GM18909 (cell line): ENCODE results near the gene PKP4.
"Not testable (repeated sequence)": the region's sequence is repeated elsewhere in the genome, so short reads cannot be mapped to it uniquely, and the experiment has no call there.

ENCODE experiments used
- ATAC-seq: cut with Tn5 transposase; IDR thresholded peaks from one replicate; pipeline ENCODE4 v1.9.1; 2021; ENCODE audit warnings: mild to moderate bottlenecking; ENCODE audit not compliant: unreplicated experiment, poor library complexity

PKP4 gene

GRCh38 chr2:158467248-158467647 is 10.5 kb downstream of the PKP4 start:
- no peak for ATAC-seq

- not testable (repeated sequence) for ATAC-seq
Observed at GRCh38 chr2:158472829-158473228, 16.1 kb downstream of the PKP4 start.

DNA sequence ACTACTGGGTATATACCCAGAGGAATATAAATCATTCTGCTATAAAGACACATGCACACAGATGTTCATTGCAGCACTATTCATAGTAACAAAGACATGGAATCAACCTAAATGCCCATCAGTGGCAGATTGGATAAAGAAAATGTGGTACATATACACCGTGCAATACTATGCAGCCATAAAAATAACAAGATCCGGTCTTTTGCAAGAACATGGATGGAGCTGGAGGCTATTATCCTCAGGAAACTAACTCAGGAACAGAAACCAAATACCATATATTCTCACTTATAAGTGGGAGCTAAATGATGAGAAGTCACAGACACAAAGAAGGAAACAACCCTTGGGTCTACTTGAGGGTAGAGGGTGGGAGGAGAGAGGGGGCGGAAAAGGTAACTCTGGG is 16.5 kb downstream of the PKP4 start:
- ATAC-seq, result not testable (repeated sequence)

GRCh38 chr2:158473719-158474392 is 17.1 kb downstream of the PKP4 start:
- no peak for ATAC-seq

- not testable (repeated sequence) for ATAC-seq
Observed at GRCh38 chr2:158474526-158475011, 17.8 kb downstream of the PKP4 start.

- ATAC-seq, result no peak
Observed at GRCh38 chr2:158477202-158477601, 20.4 kb downstream of the PKP4 start.

- ATAC-seq, result no peak
Observed at GRCh38 chr2:158478237-158478636, 21.5 kb downstream of the PKP4 start.

DNA sequence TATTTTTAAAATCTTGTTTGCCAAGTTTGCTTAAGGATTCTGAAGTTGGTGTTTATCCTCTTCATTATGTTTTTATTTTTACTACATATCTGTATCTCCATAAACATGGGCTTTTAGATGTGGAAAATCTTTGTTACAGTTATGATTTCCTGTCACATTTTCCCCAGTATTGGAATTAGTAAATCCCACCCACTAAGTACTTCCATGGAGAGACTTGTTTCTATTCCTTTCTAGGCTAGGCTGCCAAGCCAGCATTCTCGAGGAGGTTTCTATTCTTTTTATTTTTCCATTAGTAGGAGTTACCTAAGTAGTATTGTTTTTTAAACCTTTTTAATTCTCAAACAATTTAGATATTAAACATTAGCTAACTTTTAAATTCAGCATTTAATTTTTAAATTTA is 22.1 kb downstream of the PKP4 start:
- ATAC-seq, result no peak

DNA sequence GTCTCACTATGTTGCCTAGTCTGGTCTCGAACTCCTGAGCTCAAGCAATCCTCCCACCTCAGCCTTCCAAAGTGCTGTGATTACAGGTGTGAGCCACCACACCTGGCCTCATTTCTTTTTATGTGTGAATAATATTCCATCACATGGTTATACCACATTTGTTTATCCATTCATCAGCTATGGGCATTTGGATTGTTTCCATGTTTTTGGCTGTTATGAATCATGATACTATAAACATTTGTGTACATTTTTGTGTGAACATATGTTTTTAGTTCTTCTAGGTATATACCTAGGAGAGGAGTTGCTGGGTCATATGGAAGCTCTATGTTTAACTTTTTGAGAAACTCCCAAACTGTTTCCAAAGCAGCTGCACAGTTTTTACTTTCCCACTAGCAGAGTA is 24.4 kb downstream of the PKP4 start:
- no peak for ATAC-seq

DNA sequence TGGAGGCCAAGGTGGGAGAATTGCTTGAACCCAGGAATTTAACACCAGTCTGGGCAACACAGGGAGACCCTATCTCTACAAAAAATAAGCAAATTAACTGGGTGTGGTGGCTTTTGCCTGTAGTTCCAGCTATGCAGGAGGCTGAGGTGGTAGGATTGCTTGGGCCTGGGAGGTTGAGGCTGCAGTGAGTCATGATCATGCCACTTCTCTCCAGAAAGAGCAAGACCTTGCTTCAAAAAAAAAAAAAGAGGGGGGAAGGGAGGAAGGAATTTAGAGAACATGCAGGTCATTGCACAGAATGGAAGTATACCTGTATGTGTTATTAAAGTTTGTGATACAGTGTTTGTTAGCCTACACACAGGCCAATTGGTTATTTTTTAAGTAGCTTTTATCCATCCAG is 25.8 kb downstream of the PKP4 start:
- no peak for ATAC-seq

DNA sequence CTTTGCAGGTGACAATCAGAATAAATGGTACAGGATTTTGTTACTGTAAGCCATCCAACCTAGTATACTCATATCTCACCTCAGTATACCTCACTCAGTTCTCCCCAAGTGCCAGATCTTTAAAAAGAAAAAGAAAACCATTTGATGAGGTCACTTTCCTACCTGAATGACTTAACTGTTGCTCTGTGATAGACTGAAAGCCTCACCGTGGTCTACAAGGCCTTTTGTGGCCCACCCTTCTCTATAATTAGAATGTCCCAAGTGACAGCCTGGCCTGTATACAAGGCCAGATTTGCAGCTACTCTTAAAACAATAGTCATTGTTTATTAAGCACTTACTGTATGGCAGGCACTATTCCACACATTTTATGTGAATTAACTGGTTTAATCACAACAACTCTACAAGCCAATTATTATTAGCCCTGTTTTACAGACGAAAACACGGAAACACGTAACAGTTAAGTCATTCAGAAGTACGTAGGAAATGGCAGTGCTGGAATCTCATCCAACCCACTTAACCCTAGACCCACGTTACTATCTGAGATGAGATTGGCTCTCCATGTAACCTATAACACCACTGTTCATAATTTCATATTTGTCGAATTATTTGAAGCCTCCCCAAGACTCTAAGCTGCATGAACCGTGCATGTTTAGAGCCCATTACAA is 28.3 kb downstream of the PKP4 start:
- no peak for ATAC-seq

- ATAC-seq, result no peak
Observed at GRCh38 chr2:158486150-158486969, 29.6 kb downstream of the PKP4 start.

- no peak for ATAC-seq
Observed at GRCh38 chr2:158486970-158487325, 30.2 kb downstream of the PKP4 start.

GRCh38 chr2:158487419-158487818 is 30.7 kb downstream of the PKP4 start:
- no peak for ATAC-seq

- no peak for ATAC-seq
Observed at GRCh38 chr2:158488442-158489216, 31.9 kb downstream of the PKP4 start.

GRCh38 chr2:158489366-158490112 is 32.8 kb downstream of the PKP4 start:
- no peak for ATAC-seq

DNA sequence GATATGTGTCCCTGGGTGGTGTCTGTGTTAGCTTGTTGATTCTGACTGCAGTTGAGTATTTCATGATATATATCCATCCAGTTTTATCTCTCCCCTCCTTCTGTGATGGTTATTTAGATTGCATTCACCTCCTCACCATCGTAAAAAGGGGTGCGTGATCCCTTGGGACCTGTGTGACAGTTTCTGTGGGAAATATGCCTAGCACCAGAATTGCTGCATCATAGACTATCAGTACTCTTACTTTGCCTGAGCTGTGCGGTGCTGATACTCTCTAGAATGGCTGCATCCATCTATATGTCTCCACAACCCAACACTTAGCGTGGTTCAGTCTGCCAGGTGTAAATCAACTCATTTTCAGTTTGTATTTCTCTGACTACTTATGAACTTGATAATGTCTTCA is 34.3 kb downstream of the PKP4 start:
- no peak for ATAC-seq

DNA sequence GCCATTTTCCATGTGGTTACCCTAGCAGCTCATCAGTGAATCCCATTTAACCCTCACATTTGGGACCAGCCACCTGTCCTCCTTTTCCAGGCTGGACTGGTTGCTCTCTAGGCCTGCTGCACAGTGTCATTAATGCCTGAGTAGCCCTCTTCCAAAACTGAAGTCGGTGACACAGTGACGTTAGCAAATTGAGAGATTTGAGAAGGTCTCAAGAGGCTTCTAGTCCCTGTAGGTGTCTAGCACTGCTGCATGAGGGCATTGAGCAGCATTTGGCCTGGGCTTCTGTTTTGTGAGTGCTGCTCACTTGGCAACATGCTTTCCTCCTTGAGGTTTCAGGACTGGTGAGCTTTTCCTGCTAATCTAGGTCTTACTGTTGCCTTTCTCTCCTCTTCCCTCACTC is 36.7 kb downstream of the PKP4 start:
- no peak for ATAC-seq

DNA sequence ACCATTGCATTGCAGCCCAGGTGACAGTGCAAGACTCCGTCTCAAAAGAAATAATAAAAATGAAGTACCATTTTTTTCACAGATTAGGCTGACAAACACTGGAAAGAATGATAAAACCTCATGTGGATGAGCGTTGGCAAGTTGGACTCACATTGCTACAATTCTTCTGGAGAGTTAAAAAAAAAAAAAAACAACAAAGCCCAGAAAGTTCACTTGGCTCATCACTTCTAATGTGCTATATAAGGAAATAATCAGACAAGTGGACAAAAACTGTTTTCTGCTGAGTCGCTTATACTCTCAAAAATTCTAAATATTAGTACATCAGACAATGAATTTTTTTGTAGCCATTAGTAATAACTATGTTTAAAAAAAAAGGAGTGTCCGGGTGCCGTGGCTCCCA is 38.4 kb downstream of the PKP4 start:
- no peak for ATAC-seq

DNA sequence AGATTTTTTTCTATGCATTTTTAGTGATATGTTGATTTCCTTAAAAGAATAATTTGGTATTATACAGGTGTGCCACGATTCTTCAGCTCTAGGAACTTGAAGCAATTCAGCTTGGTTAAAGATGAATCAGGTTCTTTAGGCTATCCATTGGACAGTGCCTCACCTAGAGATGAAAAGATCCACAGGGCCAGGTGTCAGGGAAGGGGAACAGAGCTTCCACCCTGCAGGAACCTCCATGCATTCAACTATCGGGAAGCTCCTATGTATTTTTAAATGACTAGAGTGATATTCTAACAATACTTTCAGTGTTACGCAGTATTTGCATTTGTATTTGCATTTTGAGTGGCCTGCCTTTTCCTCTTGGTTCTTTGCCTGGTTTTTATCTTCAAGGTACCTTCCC is 40.2 kb downstream of the PKP4 start:
- ATAC-seq, result no peak
